H1 (cell line): ENCODE measurements around the gene EIF2B5. TPM values are rescaled to one million over a fixed set of nuclear protein-coding genes. Genes with fewer than 3 reads are reported as not detected.

Source experiments
- CTCF ChIA-PET: fragments of 300-600 bp; sonication (Branson Sonifier 250); formaldehyde crosslinking; loops from one replicate; lab custom pipeline; 2021; ENCODE audit not compliant: partially characterized antibody; lab: Charles Lee
- POLR2A ChIA-PET: fragments of 300-600 bp; sonication (Branson Sonifier 250); formaldehyde crosslinking; loops from one replicate; lab custom pipeline; 2021; ENCODE audit warnings: inconsistent platforms; ENCODE audit not compliant: partially characterized antibody; lab: Charles Lee
- DNase-seq, 2 experiments: peaks; one replicate each; pipeline versions ENCODE4 v3.0.0 to v3.0.0-alpha.2; 2010 to 2022; ENCODE audit warnings: low spot score in 2 of 2, low read depth in 1 of 2, mixed read lengths in 1 of 2
- FAIRE-seq: peaks from 2 replicates; lab custom pipeline; 2011; peaks lifted over from hg19 to GRCh38; lab: Jason Lieb, UNC
- H2AFZ ChIP-seq: 2 replicates; pipeline ENCODE4 v1.8.1; 2012; ENCODE audit warnings: low read length, inconsistent platforms
- H2AK5ac ChIP-seq: 2 replicates; pipeline ENCODE4 v1.6.1; 2013; ENCODE audit warnings: low read depth, low read length
- H2BK120ac ChIP-seq: replicated peaks from 2 replicates; pipeline ENCODE3; 2013; ENCODE audit warnings: low read depth, low read length, inconsistent platforms
- H2BK12ac ChIP-seq: 2 replicates; pipeline ENCODE4 v1.6.1; 2013; ENCODE audit warnings: low read depth, low read length
- H2BK15ac ChIP-seq: 2 replicates; pipeline ENCODE4 v1.6.1; 2013; ENCODE audit warnings: low read length
- H2BK20ac ChIP-seq: 2 replicates; pipeline ENCODE4 v1.6.1; 2013; ENCODE audit warnings: low read length
- H2BK5ac ChIP-seq: 2 replicates; pipeline ENCODE4 v1.6.1; 2013; ENCODE audit warnings: low read depth, low read length
- H3K14ac ChIP-seq: 2 replicates; pipeline ENCODE4 v1.6.1; 2013; ENCODE audit warnings: inconsistent platforms; ENCODE audit not compliant: insufficient read length
- H3K18ac ChIP-seq: 2 replicates; pipeline ENCODE4 v1.6.1; 2013; ENCODE audit warnings: low read length; ENCODE audit errors: extremely low read depth
- H3K23ac ChIP-seq: 2 replicates; pipeline ENCODE4 v1.6.1; 2013; ENCODE audit warnings: inconsistent platforms; ENCODE audit not compliant: insufficient read length
- H3K23me2 ChIP-seq: 2 replicates; pipeline ENCODE4 v1.6.1; 2013; ENCODE audit warnings: low read depth, low read length
- H3K27ac ChIP-seq: 2 replicates; pipeline ENCODE4 v1.6.1; 2011; ENCODE audit warnings: low read depth, low read length, inconsistent platforms
- H3K27me3 ChIP-seq, 4 experiments: replicated peaks in 1 of 4; 1 replicate in 1 of 4; 2 replicates in 3 of 4; pipeline versions ENCODE4 v1.6.1 to v1.8.1; 2011 to 2013; ENCODE audit warnings: low read length in 3 of 4, mild to moderate bottlenecking in 3 of 4, inconsistent platforms in 2 of 4, mixed read lengths in 2 of 4, moderate library complexity in 1 of 4; ENCODE audit not compliant: control insufficient read depth in 3 of 4, insufficient read depth in 3 of 4; ENCODE audit errors: extremely low read depth in 1 of 4
- H3K36me3 ChIP-seq, 4 experiments: 2 replicates each; pipeline versions ENCODE4 v1.6.1 to v1.8.1; 2011 to 2013; ENCODE audit warnings: mild to moderate bottlenecking in 4 of 4, low read length in 3 of 4, moderate library complexity in 2 of 4, control low read depth in 1 of 4, inconsistent platforms in 1 of 4; ENCODE audit not compliant: insufficient read depth in 4 of 4, control insufficient read depth in 2 of 4
- H3K4ac ChIP-seq: replicated peaks from 2 replicates; pipeline ENCODE3; 2013; ENCODE audit warnings: low read length, low read depth, mixed read lengths, inconsistent platforms; ENCODE audit not compliant: insufficient read length
- H3K4me1 ChIP-seq, 4 experiments: replicated peaks in 1 of 4; 1 replicate in 1 of 4; 2 replicates in 3 of 4; pipeline versions ENCODE4 v1.6.1 to v1.8.1; 2011 to 2013; ENCODE audit warnings: low read length in 3 of 4, inconsistent platforms in 2 of 4, mixed read lengths in 1 of 4; ENCODE audit not compliant: insufficient read depth in 4 of 4, control insufficient read depth in 3 of 4
- H3K4me2 ChIP-seq, 2 experiments: 2 replicates each; pipeline versions ENCODE4 v1.6.1 to v1.8.1; 2011 to 2013; ENCODE audit warnings: low read depth in 2 of 2, low read length in 2 of 2, control low read depth in 1 of 2, inconsistent platforms in 1 of 2, mild to moderate bottlenecking in 1 of 2; ENCODE audit not compliant: insufficient read depth in 1 of 2
- H3K4me3 ChIP-seq, 4 experiments: fragments of 200-600, 300-600 bp in 1 of 4; sonication (generic), shearing (Covaris generic), sonication (Bioruptor Twin) in 1 of 4; 2 replicates each; pipeline versions ENCODE4 v1.5.1 to v1.8.1; 2011 to 2016; ENCODE audit warnings: low read length in 4 of 4, low read depth in 3 of 4, control low read depth in 2 of 4, inconsistent platforms in 2 of 4, mild to moderate bottlenecking in 2 of 4, mixed read lengths in 1 of 4, moderate library complexity in 1 of 4; ENCODE audit not compliant: insufficient read depth in 2 of 4; ENCODE audit errors: extremely low read depth in 1 of 4
- H3K56ac ChIP-seq: replicated peaks from 2 replicates; pipeline ENCODE3; 2013; ENCODE audit warnings: low read depth, mild to moderate bottlenecking, mixed read lengths, low read length, inconsistent platforms; ENCODE audit not compliant: insufficient read length
- H3K79me1 ChIP-seq: 2 replicates; pipeline ENCODE4 v1.6.1; 2013; ENCODE audit warnings: low read depth, low read length, control low read depth
- H3K79me2 ChIP-seq, 2 experiments: 2 replicates each; pipeline versions ENCODE4 v1.6.1 to v1.8.1; 2012 to 2013; ENCODE audit warnings: low read length in 2 of 2, mild to moderate bottlenecking in 2 of 2, inconsistent platforms in 1 of 2; ENCODE audit not compliant: insufficient read depth in 2 of 2, control insufficient read depth in 1 of 2
- H3K9ac ChIP-seq, 4 experiments: replicated peaks in 1 of 4; 1 replicate in 1 of 4; 2 replicates in 3 of 4; pipeline versions ENCODE4 v1.6.1 to v1.8.1; 2011 to 2013; ENCODE audit warnings: low read depth in 3 of 4, low read length in 3 of 4, control low read depth in 2 of 4, mild to moderate bottlenecking in 2 of 4, moderate library complexity in 2 of 4, inconsistent platforms in 1 of 4; ENCODE audit errors: extremely low read depth in 1 of 4
- H3K9me3 ChIP-seq, 2 experiments: 2 replicates each; pipeline versions ENCODE4 v1.6.1 to v1.8.1; 2012 to 2013; ENCODE audit warnings: mild to moderate bottlenecking in 2 of 2, moderate library complexity in 2 of 2, control low read depth in 1 of 2, inconsistent platforms in 1 of 2, low read depth in 1 of 2, low read length in 1 of 2, mixed read lengths in 1 of 2; ENCODE audit not compliant: insufficient read depth in 2 of 2
- H4K20me1 ChIP-seq, 2 experiments: replicated peaks in 1 of 2; 2 replicates each; pipeline versions ENCODE3 to v1.8.1; 2011 to 2013; ENCODE audit warnings: inconsistent platforms in 2 of 2, low read length in 2 of 2, mild to moderate bottlenecking in 1 of 2; ENCODE audit not compliant: insufficient read depth in 2 of 2, control insufficient read depth in 1 of 2
- H4K5ac ChIP-seq: 2 replicates; pipeline ENCODE4 v1.6.1; 2013; ENCODE audit warnings: low read length, low read depth, mixed read lengths, inconsistent platforms; ENCODE audit not compliant: insufficient read length
- H4K8ac ChIP-seq: 2 replicates; pipeline ENCODE4 v1.8.0; 2013; ENCODE audit warnings: mild to moderate bottlenecking, moderate library complexity, low read length, inconsistent platforms; ENCODE audit not compliant: insufficient read depth; ENCODE audit errors: extremely low read depth
- H4K91ac ChIP-seq: replicated peaks from 2 replicates; pipeline ENCODE3; 2013; ENCODE audit warnings: low read length, mixed read lengths, inconsistent platforms; ENCODE audit not compliant: insufficient read length
- JUN ChIP-seq: IDR thresholded peaks from 2 replicates; pipeline ENCODE4 v1.6.1; 2011; ENCODE audit warnings: low read depth, mild to moderate bottlenecking, improper control_type of control experiment, low read length
- MAFK ChIP-seq: IDR thresholded peaks from 2 replicates; pipeline ENCODE4 v1.6.1; 2012; ENCODE audit warnings: low read depth, mild to moderate bottlenecking, improper control_type of control experiment, low read length
- RAD21 ChIP-seq, 2 experiments: IDR thresholded peaks in 1 of 2; conservative IDR thresholded peaks in 1 of 2; 2 replicates each; pipeline ENCODE4 v1.6.1; 2011; ENCODE audit warnings: low read depth in 2 of 2, low read length in 2 of 2, improper control_type of control experiment in 1 of 2, inconsistent platforms in 1 of 2, mild to moderate bottlenecking in 1 of 2, moderate library complexity in 1 of 2
- SIRT6 ChIP-seq: IDR thresholded peaks from one replicate; pipeline ENCODE4 v1.7.1; 2012; ENCODE audit warnings: low read length, inconsistent platforms
- TAF7 ChIP-seq: optimal IDR thresholded peaks from 2 replicates; pipeline ENCODE3; 2011; ENCODE audit warnings: low read depth, mild to moderate bottlenecking, inconsistent platforms, low read length, moderate library complexity, borderline replicate concordance
- TEAD4 ChIP-seq: IDR thresholded peaks from 2 replicates; pipeline ENCODE4 v1.6.1; 2012; ENCODE audit warnings: low read depth, low read length, inconsistent platforms, mixed read lengths
- WGBS, 2 experiments: shearing (Covaris generic) in 1 of 2; methylation state at CpG; one replicate each; pipeline versions ENCODE4 v1.1.6 to v1.1.7; 2013 to 2015; ENCODE audit warnings: low lambda C conversion rate in 2 of 2, mixed read lengths in 2 of 2, inconsistent platforms in 1 of 2, low coverage in 1 of 2, missing lambda C conversion rate in 1 of 2; ENCODE audit not compliant: insufficient replicate concordance in 2 of 2, insufficient coverage in 1 of 2, insufficient read length in 1 of 2; ENCODE audit errors: extremely low coverage in 1 of 2, missing lambda C conversion rate in 1 of 2; 5-methylcytosine and 5-hydroxymethylcytosine counted together
- polyA plus RNA-seq, 7 experiments: library from polyadenylated mRNA; depleted of rRNA in 3 of 7; stranded (reverse) in 5 of 7; unstranded in 2 of 7; fragments of >200 nt in 5 of 7; fragments of 200-250 nt in 2 of 7; gene quantifications; 1 replicate in 5 of 7; 2 replicates in 1 of 7; 4 replicates in 1 of 7; pipeline versions ENCODE4 v1.2.1 to v1.2.3, GENCODE V29; 2011 to 2013; ENCODE audit warnings: missing spikeins in 2 of 7, mixed read lengths in 2 of 7
- total RNA-seq: library from RNA; stranded (reverse); fragmentation: NEBNext Ultra II Directional; extraction: Animal tissue kit (Norgen Biotek cat#: 25700); gene quantifications from 2 replicates; pipeline ENCODE4 v1.2.1, GENCODE V29; 2021
- TF ChIP-seq, protein P1 (sequence below), 3 experiments: IDR thresholded peaks; 1 replicate in 2 of 3; 2 replicates in 1 of 3; pipeline versions ENCODE4 v1.5.1 to v1.6.1; 2011; ENCODE audit warnings: low read length in 3 of 3, mild to moderate bottlenecking in 3 of 3, inconsistent platforms in 2 of 3, low read depth in 1 of 3, moderate library complexity in 1 of 3; ENCODE audit not compliant: insufficient read depth in 1 of 3; ENCODE audit errors: control extremely low read depth in 1 of 3

EIF2B5 gene
- total and polyA plus RNA-seq, 2 of the 8 experiments (the other 6 are each of a cell fraction or from before 2014, with no cell fraction given): 33.1 to 40.0 TPM

DNA sequence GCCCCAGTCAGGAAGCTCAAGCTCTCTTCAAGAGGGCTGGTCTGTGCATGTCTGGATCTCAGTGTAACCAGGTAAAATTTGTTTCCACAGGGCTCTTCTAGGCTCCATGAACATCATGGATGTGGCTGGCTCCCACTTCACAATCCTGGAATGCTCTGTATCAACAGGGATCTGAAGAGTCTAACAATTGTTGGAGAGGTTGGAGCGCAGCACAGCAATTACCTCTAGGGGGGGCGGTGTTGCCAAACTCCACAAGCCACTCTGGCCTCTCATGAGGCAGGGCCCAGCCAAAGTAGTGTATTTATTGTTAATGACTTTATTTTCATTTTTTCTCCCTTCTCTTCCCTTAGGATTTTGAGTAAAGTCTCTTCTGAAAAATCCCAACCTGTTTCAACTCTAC is 6.1 kb upstream of the EIF2B5 start:
- H3K23ac ChIP-seq: no peak overlapping the region
- no peak overlapping the region for H3K4ac ChIP-seq
- no peak overlapping the region for H3K4me2 ChIP-seq
- POLR2A ChIA-PET: interaction anchor here (1.4 kb wide), 1 partner anchor 16 kb away, joined by 3 read pairs; no protein-coding TSS in a partner anchor
- H2BK120ac ChIP-seq: no peak overlapping the region
- 0 out of 2 replicates have a peak overlapping the region, but pooled peaks have one; percentile 88 for H2AFZ ChIP-seq
- no peak for TF ChIP-seq JUN
- TF ChIP-seq SIRT6: no peak
- TF ChIP-seq, protein P1, sequence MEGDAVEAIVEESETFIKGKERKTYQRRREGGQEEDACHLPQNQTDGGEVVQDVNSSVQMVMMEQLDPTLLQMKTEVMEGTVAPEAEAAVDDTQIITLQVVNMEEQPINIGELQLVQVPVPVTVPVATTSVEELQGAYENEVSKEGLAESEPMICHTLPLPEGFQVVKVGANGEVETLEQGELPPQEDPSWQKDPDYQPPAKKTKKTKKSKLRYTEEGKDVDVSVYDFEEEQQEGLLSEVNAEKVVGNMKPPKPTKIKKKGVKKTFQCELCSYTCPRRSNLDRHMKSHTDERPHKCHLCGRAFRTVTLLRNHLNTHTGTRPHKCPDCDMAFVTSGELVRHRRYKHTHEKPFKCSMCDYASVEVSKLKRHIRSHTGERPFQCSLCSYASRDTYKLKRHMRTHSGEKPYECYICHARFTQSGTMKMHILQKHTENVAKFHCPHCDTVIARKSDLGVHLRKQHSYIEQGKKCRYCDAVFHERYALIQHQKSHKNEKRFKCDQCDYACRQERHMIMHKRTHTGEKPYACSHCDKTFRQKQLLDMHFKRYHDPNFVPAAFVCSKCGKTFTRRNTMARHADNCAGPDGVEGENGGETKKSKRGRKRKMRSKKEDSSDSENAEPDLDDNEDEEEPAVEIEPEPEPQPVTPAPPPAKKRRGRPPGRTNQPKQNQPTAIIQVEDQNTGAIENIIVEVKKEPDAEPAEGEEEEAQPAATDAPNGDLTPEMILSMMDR (IDR thresholded peaks at IDR 0.05; ENCODE audit: control extremely low read depth in 1 of 3, insufficient read depth in 1 of 3, low read depth in 1 of 3, low read length in 3 of 3): peak; percentile 36 to 69 (median 55); a peak in 3 of 4 replicates
- peak; percentile 39 to 49 for TF ChIP-seq RAD21 (IDR thresholded peaks at IDR 0.05 in 1 of 2, conservative IDR thresholded peaks at IDR 0.05 in 1 of 2; ENCODE audit: low read depth in 2 of 2, low read length in 2 of 2)
- TF ChIP-seq TAF7: no peak
- TF ChIP-seq MAFK: no peak
- peak; percentile 52; the same call in 1 of the 2 replicates for TF ChIP-seq TEAD4
- no peak overlapping the region for H3K56ac ChIP-seq
- no peak overlapping the region for H4K91ac ChIP-seq
- DNase-seq: peak in 1 of 2 experiments; percentile 59
- no peaks in the 10 kb centered on the region for H3K9me3 ChIP-seq
- no peaks in the 10 kb centered on the region for H3K79me2 ChIP-seq
- peaks cover 3% of the 10 kb centered on the region for H3K23me2 ChIP-seq
- H3K27me3 ChIP-seq: no peaks in the 10 kb centered on the region
- FAIRE-seq: no peak
- 29% methylated on average over 2 of the region's 2 CpGs; no CpG with 5 or more reads in 1 of the 2 experiments for WGBS, 2 experiments
- no peak overlapping the region for H2BK20ac ChIP-seq
- no peak overlapping the region for H3K4me3 ChIP-seq
- no peak overlapping the region for H4K5ac ChIP-seq
- H2BK5ac ChIP-seq: no peak overlapping the region
- H4K20me1 ChIP-seq: no peaks in the 10 kb centered on the region
- H3K79me1 ChIP-seq: no peaks in the 10 kb centered on the region
- H3K36me3 ChIP-seq: no peaks in the 10 kb centered on the region
- no peak overlapping the region for H4K8ac ChIP-seq
- no peak overlapping the region for H2AK5ac ChIP-seq
- no peak overlapping the region for H3K9ac ChIP-seq
- H3K27ac ChIP-seq: no peak overlapping the region
- CTCF ChIA-PET: interaction anchor here (0.6 to 3.3 kb wide), 8 partner anchors 10 to 231 kb away, joined by 3 to 19 read pairs (median 4); no protein-coding TSS in a partner anchor
- no peak overlapping the region for H3K14ac ChIP-seq
- H3K18ac ChIP-seq: no peak overlapping the region
- no peak overlapping the region for H2BK15ac ChIP-seq
- H3K4me1 ChIP-seq: peaks cover 0 to 1% (median 0%) of the 10 kb centered on the region in 4 experiments; a peak in 1 of 7 replicates
- no peak overlapping the region for H2BK12ac ChIP-seq
